GM23338 (cell line): ENCODE measurements around the gene PCNX1. TPM values are rescaled to one million over a fixed set of nuclear protein-coding genes. Genes with fewer than 3 reads are reported as not detected.

Source experiments
- ATAC-seq: fragments of 200-7000 bp; cut with Tn5 transposase; 3 replicates; pipeline ENCODE4 v1.9.1; 2020
- DNase-seq: peaks from one replicate; pipeline ENCODE4 v3.0.0-alpha.2; 2015; ENCODE audit warnings: low spot score
- H2AFZ ChIP-seq: fragments of 200-600 bp; sonication (generic); 2 replicates; pipeline ENCODE4 v1.8.0; 2016; ENCODE audit warnings: antibody characterized with exemption, mild to moderate bottlenecking, moderate library complexity
- H3F3A ChIP-seq: fragments of 200-600 bp; sonication (generic); replicated peaks from 2 replicates; pipeline ENCODE4 v1.8.0; 2017; ENCODE audit warnings: antibody characterized with exemption, mixed run types, low read depth
- H3K27ac ChIP-seq: fragments of 200-600 bp; sonication (generic); 2 replicates; pipeline ENCODE4 v1.6.1; 2016; ENCODE audit warnings: low read depth
- H3K27me3 ChIP-seq: fragments of 200-600 bp; sonication (generic); 2 replicates; pipeline ENCODE4 v1.8.0; 2016; ENCODE audit warnings: mild to moderate bottlenecking, mixed run types, moderate library complexity; ENCODE audit not compliant: insufficient read depth
- H3K36me3 ChIP-seq: fragments of 200-600 bp; sonication (generic); 2 replicates; pipeline ENCODE4 v1.8.0; 2016; ENCODE audit warnings: mild to moderate bottlenecking; ENCODE audit not compliant: insufficient read depth
- H3K4me1 ChIP-seq: fragments of 200-600 bp; sonication (generic); 2 replicates; pipeline ENCODE4 v1.8.0; 2016; ENCODE audit warnings: mild to moderate bottlenecking, moderate library complexity; ENCODE audit not compliant: insufficient read depth
- H3K4me2 ChIP-seq: fragments of 200-600 bp; sonication (generic); 2 replicates; pipeline ENCODE4 v1.7.1; 2017; ENCODE audit warnings: mixed run types
- H3K4me3 ChIP-seq: fragments of 200-600 bp; sonication (generic); 2 replicates; pipeline ENCODE4 v1.6.1; 2016; ENCODE audit warnings: mixed run types
- H3K79me2 ChIP-seq: fragments of 200-600 bp; sonication (generic); replicated peaks from 2 replicates; pipeline ENCODE4 v1.8.0; 2017; ENCODE audit warnings: mild to moderate bottlenecking; ENCODE audit not compliant: insufficient read depth
- H3K9me2 ChIP-seq: fragments of 200-600 bp; sonication (generic); 2 replicates; pipeline ENCODE4 v1.8.0; 2017; ENCODE audit not compliant: insufficient read depth
- H4K20me1 ChIP-seq: fragments of 200-600 bp; sonication (generic); replicated peaks from 2 replicates; pipeline ENCODE4 v1.8.0; 2017; ENCODE audit warnings: mild to moderate bottlenecking; ENCODE audit not compliant: insufficient read depth
- H3K27ac Mint-ChIP-seq: 2 replicates; pipeline ENCODE4 v1.8.0; 2020; ENCODE audit warnings: inconsistent platforms, mild to moderate bottlenecking, moderate library complexity, mixed read lengths
- H3K27me3 Mint-ChIP-seq: 3 replicates; pipeline ENCODE4 v1.8.0; 2022; ENCODE audit warnings: low read depth, mild to moderate bottlenecking, moderate library complexity, mixed read lengths, inconsistent platforms; ENCODE audit not compliant: insufficient read depth, poor library complexity
- H3K36me3 Mint-ChIP-seq: 3 replicates; pipeline ENCODE4 v1.8.0; 2021; ENCODE audit warnings: low read depth, mild to moderate bottlenecking, inconsistent platforms, moderate library complexity, mixed read lengths
- H3K4me1 Mint-ChIP-seq: 3 replicates; pipeline ENCODE4 v1.8.0; 2020; ENCODE audit warnings: mild to moderate bottlenecking, inconsistent platforms, mixed read lengths
- H3K4me3 Mint-ChIP-seq: 3 replicates; pipeline ENCODE4 v1.8.0; 2021; ENCODE audit warnings: moderate library complexity, mild to moderate bottlenecking, inconsistent platforms, mixed read lengths
- H3K9me3 Mint-ChIP-seq: 3 replicates; pipeline ENCODE4 v1.8.0; 2020; ENCODE audit warnings: moderate library complexity, mild to moderate bottlenecking, inconsistent platforms, mixed read lengths
- CREB1 ChIP-seq: fragments of 250-450 bp; sonication (Bioruptor Pico); IDR thresholded peaks from 2 replicates; pipeline ENCODE4 v1.5.0; 2020; ENCODE audit warnings: low read depth, mild to moderate bottlenecking, moderate library complexity
- CTCF ChIP-seq, 2 experiments: fragments of 200-600 bp in 1 of 2; sonication (generic) in 1 of 2; conservative IDR thresholded peaks; 2 replicates each; pipeline versions ENCODE4 v1.5.1 to v1.6.1; 2016 to 2017; ENCODE audit warnings: antibody characterized with exemption in 2 of 2, low read depth in 2 of 2, mild to moderate bottlenecking in 2 of 2, moderate library complexity in 1 of 2
- EZH2 ChIP-seq: fragments of 200-600 bp; sonication (generic); IDR thresholded peaks from one replicate; pipeline ENCODE4 v1.8.0; 2017; ENCODE audit warnings: antibody characterized with exemption, mild to moderate bottlenecking, low read depth; ENCODE audit not compliant: unreplicated experiment
- EZH2phosphoT487 ChIP-seq: fragments of 200-600 bp; sonication (generic); IDR thresholded peaks from one replicate; pipeline ENCODE4 v1.8.1; 2018; ENCODE audit warnings: antibody characterized with exemption; ENCODE audit not compliant: unreplicated experiment
- JUNB ChIP-seq: IDR thresholded peaks from one replicate; pipeline ENCODE4 v1.6.1; 2016; ENCODE audit warnings: antibody characterized with exemption; ENCODE audit not compliant: unreplicated experiment
- NANOG ChIP-seq: IDR thresholded peaks from 2 replicates; pipeline ENCODE4 v1.6.1; 2016; ENCODE audit warnings: antibody characterized with exemption, borderline replicate concordance
- REST ChIP-seq: IDR thresholded peaks from one replicate; pipeline ENCODE4 v1.6.1; 2018; ENCODE audit warnings: antibody characterized with exemption; ENCODE audit not compliant: unreplicated experiment
- STAT1 ChIP-seq: IDR thresholded peaks from one replicate; pipeline ENCODE4 v1.6.1; 2016; ENCODE audit warnings: antibody characterized with exemption; ENCODE audit not compliant: unreplicated experiment
- ZNF114 ChIP-seq: fragments of 250-450 bp; sonication (Bioruptor Pico); IDR thresholded peaks from 2 replicates; pipeline ENCODE4 v1.5.0; 2020; ENCODE audit warnings: mild to moderate bottlenecking, moderate library complexity
- ZNF331 ChIP-seq: fragments of 250-450 bp; sonication (Bioruptor Pico); IDR thresholded peaks from 2 replicates; pipeline ENCODE4 v1.5.0; 2020; ENCODE audit warnings: low read depth, mild to moderate bottlenecking, moderate library complexity
- polyA plus RNA-seq: library from polyadenylated mRNA; unstranded; fragments of >200 nt; fragmentation: Nextera tagmentation; extraction: Ambion mirVana; gene quantifications from 2 replicates; pipeline ENCODE4 v1.2.1, GENCODE V29; 2016
- total RNA-seq: library from RNA; depleted of rRNA; stranded (reverse); fragments of >200 nt; shearing (Covaris generic); gene quantifications from 2 replicates; pipeline ENCODE4 v1.2.3, GENCODE V29; 2014
- TF ChIP-seq, protein P1 (sequence below): fragments of 250-450 bp; sonication (Bioruptor Pico); IDR thresholded peaks from 2 replicates; pipeline ENCODE4 v1.5.0; 2020; ENCODE audit warnings: mild to moderate bottlenecking, moderate library complexity

PCNX1 gene
- total and polyA plus RNA-seq, 2 experiments from 2014 or later: 19.4 to 53.1 TPM

DNA sequence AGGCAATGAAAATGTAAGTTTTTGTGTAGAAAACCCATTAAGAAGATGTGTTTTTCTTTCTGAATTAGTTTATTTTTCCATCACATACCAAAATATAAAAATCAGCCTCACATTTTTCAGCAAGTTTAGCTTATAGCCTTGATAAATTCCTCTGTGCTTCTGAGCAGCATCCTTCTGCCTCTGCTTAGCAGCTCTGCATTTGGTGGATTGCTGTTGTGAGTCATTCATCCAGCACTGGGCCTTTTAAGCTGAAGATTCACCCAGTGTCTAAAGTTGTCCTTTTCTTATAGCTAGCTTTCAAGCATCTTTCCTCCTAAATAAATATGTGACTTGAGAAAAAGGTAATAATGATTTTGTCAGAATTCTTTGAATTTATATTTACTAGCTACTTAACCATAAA is 206.1 kb downstream of the PCNX1 start:
- TF ChIP-seq NANOG (no peak), CREB1 (no peak), EZH2 (no peak), ZNF331 (CRISPR knock-in tag) (no peak)
- H4K20me1 ChIP-seq: no peaks in the 10 kb centered on the region
- H3K4me2 ChIP-seq: no peak overlapping the region
- ATAC-seq (no peak), DNase-seq (no peak)
- H2AFZ ChIP-seq: no peak overlapping the region
- H3K36me3 Mint-ChIP-seq: peaks cover 19% of the 10 kb centered on the region
- H3K4me3 ChIP-seq: no peak overlapping the region
- H3K9me3 Mint-ChIP-seq: no peaks in the 10 kb centered on the region
- no peaks in the 10 kb centered on the region for H3K9me2 ChIP-seq
- no peak overlapping the region for H3K27ac Mint-ChIP-seq
- H3F3A ChIP-seq: no peaks in the 10 kb centered on the region
- H3K36me3 ChIP-seq: no peaks in the 10 kb centered on the region; the same call in 1 of the 2 replicates
- peaks cover 1% of the 10 kb centered on the region for H3K27me3 Mint-ChIP-seq
- peaks cover 7% of the 10 kb centered on the region for H3K4me1 ChIP-seq
- peaks cover 2% of the 10 kb centered on the region; the same call in 2 of the 3 replicates for H3K4me1 Mint-ChIP-seq
- H3K27ac ChIP-seq: no peak overlapping the region
- no peaks in the 10 kb centered on the region for H3K79me2 ChIP-seq
- H3K27me3 ChIP-seq: no peaks in the 10 kb centered on the region
- H3K4me3 Mint-ChIP-seq: no peak overlapping the region

DNA sequence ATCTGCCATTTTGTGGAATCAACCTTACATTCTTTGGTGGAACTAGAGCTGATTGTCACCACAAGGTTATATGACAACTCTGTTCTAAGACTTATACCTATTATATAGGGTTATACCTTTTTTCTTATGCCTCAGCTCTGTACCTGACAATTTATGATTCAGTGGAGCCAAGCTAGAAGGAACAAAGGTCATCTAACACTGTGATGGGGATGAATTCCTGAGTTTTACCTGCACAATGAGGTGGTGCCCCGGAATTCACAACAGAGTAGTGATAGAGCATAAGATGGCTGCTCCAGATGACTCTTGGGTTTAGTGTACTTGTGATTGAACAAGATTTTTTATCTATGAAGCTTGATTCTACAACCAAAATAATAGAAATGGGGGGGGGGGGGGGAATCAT is 207.3 kb downstream of the PCNX1 start:
- Histone ChIP-seq H3K4me2 (no peak overlapping the region), H3K36me3 (no peaks in the 10 kb centered on the region; the same call in 1 of the 2 replicates), H3F3A (no peaks in the 10 kb centered on the region), H4K20me1 (no peaks in the 10 kb centered on the region), H3K9me2 (no peaks in the 10 kb centered on the region), H3K79me2 (no peaks in the 10 kb centered on the region), H2AFZ (no peak overlapping the region), H3K4me1 (peaks cover 7% of the 10 kb centered on the region), H3K4me3 (no peak overlapping the region), H3K27ac (no peak overlapping the region), H3K27me3 (no peaks in the 10 kb centered on the region)
- H3K36me3 Mint-ChIP-seq: peaks cover 14% of the 10 kb centered on the region; the same call in 2 of the 3 replicates
- no peak overlapping the region for H3K27ac Mint-ChIP-seq
- H3K9me3 Mint-ChIP-seq: peaks cover 3% of the 10 kb centered on the region; the same call in 1 of the 3 replicates
- peaks cover 4% of the 10 kb centered on the region for H3K27me3 Mint-ChIP-seq
- H3K4me1 Mint-ChIP-seq: peaks cover 4% of the 10 kb centered on the region; the same call in 2 of the 3 replicates
- DNase-seq (no peak), ATAC-seq (no peak)
- H3K4me3 Mint-ChIP-seq: no peak overlapping the region
- TF ChIP-seq, protein P1, sequence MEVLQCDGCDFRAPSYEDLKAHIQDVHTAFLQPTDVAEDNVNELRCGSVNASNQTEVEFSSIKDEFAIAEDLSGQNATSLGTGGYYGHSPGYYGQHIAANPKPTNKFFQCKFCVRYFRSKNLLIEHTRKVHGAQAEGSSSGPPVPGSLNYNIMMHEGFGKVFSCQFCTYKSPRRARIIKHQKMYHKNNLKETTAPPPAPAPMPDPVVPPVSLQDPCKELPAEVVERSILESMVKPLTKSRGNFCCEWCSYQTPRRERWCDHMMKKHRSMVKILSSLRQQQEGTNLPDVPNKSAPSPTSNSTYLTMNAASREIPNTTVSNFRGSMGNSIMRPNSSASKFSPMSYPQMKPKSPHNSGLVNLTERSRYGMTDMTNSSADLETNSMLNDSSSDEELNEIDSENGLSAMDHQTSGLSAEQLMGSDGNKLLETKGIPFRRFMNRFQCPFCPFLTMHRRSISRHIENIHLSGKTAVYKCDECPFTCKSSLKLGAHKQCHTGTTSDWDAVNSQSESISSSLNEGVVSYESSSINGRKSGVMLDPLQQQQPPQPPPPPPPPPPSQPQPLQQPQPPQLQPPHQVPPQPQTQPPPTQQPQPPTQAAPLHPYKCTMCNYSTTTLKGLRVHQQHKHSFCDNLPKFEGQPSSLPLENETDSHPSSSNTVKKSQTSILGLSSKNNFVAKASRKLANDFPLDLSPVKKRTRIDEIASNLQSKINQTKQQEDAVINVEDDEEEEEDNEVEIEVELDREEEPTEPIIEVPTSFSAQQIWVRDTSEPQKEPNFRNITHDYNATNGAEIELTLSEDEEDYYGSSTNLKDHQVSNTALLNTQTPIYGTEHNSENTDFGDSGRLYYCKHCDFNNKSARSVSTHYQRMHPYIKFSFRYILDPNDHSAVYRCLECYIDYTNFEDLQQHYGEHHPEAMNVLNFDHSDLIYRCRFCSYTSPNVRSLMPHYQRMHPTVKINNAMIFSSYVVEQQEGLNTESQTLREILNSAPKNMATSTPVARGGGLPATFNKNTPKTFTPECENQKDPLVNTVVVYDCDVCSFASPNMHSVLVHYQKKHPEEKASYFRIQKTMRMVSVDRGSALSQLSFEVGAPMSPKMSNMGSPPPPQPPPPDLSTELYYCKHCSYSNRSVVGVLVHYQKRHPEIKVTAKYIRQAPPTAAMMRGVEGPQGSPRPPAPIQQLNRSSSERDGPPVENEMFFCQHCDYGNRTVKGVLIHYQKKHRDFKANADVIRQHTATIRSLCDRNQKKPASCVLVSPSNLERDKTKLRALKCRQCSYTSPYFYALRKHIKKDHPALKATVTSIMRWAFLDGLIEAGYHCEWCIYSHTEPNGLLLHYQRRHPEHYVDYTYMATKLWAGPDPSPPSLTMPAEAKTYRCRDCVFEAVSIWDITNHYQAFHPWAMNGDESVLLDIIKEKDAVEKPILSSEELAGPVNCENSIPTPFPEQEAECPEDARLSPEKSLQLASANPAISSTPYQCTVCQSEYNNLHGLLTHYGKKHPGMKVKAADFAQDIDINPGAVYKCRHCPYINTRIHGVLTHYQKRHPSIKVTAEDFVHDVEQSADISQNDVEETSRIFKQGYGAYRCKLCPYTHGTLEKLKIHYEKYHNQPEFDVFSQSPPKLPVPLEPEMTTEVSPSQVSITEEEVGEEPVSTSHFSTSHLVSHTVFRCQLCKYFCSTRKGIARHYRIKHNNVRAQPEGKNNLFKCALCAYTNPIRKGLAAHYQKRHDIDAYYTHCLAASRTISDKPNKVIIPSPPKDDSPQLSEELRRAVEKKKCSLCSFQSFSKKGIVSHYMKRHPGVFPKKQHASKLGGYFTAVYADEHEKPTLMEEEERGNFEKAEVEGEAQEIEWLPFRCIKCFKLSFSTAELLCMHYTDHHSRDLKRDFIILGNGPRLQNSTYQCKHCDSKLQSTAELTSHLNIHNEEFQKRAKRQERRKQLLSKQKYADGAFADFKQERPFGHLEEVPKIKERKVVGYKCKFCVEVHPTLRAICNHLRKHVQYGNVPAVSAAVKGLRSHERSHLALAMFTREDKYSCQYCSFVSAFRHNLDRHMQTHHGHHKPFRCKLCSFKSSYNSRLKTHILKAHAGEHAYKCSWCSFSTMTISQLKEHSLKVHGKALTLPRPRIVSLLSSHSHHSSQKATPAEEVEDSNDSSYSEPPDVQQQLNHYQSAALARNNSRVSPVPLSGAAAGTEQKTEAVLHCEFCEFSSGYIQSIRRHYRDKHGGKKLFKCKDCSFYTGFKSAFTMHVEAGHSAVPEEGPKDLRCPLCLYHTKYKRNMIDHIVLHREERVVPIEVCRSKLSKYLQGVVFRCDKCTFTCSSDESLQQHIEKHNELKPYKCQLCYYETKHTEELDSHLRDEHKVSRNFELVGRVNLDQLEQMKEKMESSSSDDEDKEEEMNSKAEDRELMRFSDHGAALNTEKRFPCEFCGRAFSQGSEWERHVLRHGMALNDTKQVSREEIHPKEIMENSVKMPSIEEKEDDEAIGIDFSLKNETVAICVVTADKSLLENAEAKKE (CRISPR knock-in tag): no peak
- TF ChIP-seq ZNF331 (CRISPR knock-in tag): no peak
- no peak for TF ChIP-seq EZH2phosphoT487
- TF ChIP-seq CTCF (conservative IDR thresholded peaks at IDR 0.05; ENCODE audit: low read depth in 2 of 2): no peak
- TF ChIP-seq STAT1: no peak
- no peak for TF ChIP-seq CREB1
- TF ChIP-seq JUNB: no peak
- no peak for TF ChIP-seq NANOG
- no peak for TF ChIP-seq REST
- TF ChIP-seq ZNF114 (CRISPR knock-in tag): no peak
